IMR-90 (cell line): ENCODE results near the gene CNIH1. TPM values are rescaled to one million over a fixed set of nuclear protein-coding genes. Genes with fewer than 3 reads are reported as not detected.

Experiments used
- ATAC-seq: fragments of 200-7000 bp; cut with Tn5 transposase; 2 replicates; pipeline ENCODE4 v1.9.1; 2020; ENCODE audit warnings: low read depth, mild to moderate bottlenecking, moderate library complexity
- BruUV-seq: library from RNA; stranded (reverse); fragments of 400-500 nt; replicated peaks from 2 replicates; lab custom pipeline; 2021; lab: Mats Ljungman, UMichigan
- CTCF ChIA-PET: fragments of 300-600 bp; formaldehyde crosslinking; extraction: SDS; loops from one replicate; lab custom pipeline; 2021; ENCODE audit warnings: antibody characterized with exemption; lab: Yijun Ruan, JAX
- POLR2A ChIA-PET: fragments of 300-600 bp; sonication (Branson Sonifier 250); formaldehyde crosslinking; loops from one replicate; lab custom pipeline; 2022; ENCODE audit warnings: antibody characterized with exemption; ENCODE audit not compliant: unreplicated experiment; lab: Charles Lee
- DNase-seq: peaks from one replicate; pipeline ENCODE4 v3.0.0; 2013
- H2AFZ ChIP-seq: replicated peaks from 2 replicates; pipeline ENCODE3; 2013; ENCODE audit warnings: low read length, mild to moderate bottlenecking; ENCODE audit not compliant: poor library complexity
- H2AK5ac ChIP-seq: 2 replicates; pipeline ENCODE4 v1.6.1; 2013; ENCODE audit warnings: low read depth, low read length, inconsistent platforms
- H2AK9ac ChIP-seq: replicated peaks from 2 replicates; pipeline ENCODE3; 2013; ENCODE audit warnings: mild to moderate bottlenecking, low read depth, low read length, moderate library complexity; ENCODE audit not compliant: poor library complexity
- H2BK120ac ChIP-seq: 2 replicates; pipeline ENCODE4 v1.6.1; 2013; ENCODE audit warnings: low read depth, low read length, inconsistent platforms
- H2BK15ac ChIP-seq: 3 replicates; pipeline ENCODE4 v1.6.1; 2013; ENCODE audit warnings: low read depth, low read length, inconsistent platforms
- H2BK20ac ChIP-seq: 2 replicates; pipeline ENCODE4 v1.6.1; 2013; ENCODE audit warnings: low read depth, mild to moderate bottlenecking, inconsistent platforms, low read length, moderate library complexity
- H2BK5ac ChIP-seq: 2 replicates; pipeline ENCODE4 v1.6.1; 2013; ENCODE audit warnings: mild to moderate bottlenecking, low read depth, low read length, inconsistent platforms; ENCODE audit not compliant: poor library complexity, severe bottlenecking
- H3K14ac ChIP-seq: replicated peaks from 2 replicates; pipeline ENCODE4 v1.6.1; 2013; ENCODE audit warnings: low read depth, low read length, inconsistent platforms
- H3K18ac ChIP-seq: 2 replicates; pipeline ENCODE4 v1.6.1; 2013; ENCODE audit warnings: low read depth, low read length, control low read depth
- H3K23ac ChIP-seq: 2 replicates; pipeline ENCODE4 v1.6.1; 2013; ENCODE audit warnings: low read depth, low read length, inconsistent platforms
- H3K27ac ChIP-seq: 2 replicates; pipeline ENCODE4 v1.5.1; 2013; ENCODE audit warnings: mild to moderate bottlenecking, control low read depth, low read length; ENCODE audit not compliant: insufficient read depth
- H3K27me3 ChIP-seq: 2 replicates; pipeline ENCODE4 v1.6.1; 2013; ENCODE audit warnings: low read length; ENCODE audit not compliant: control insufficient read depth, insufficient read depth
- H3K36me3 ChIP-seq: 2 replicates; pipeline ENCODE4 v1.6.1; 2013; ENCODE audit warnings: low read length, mixed read lengths; ENCODE audit not compliant: control insufficient read depth, insufficient read depth
- H3K4ac ChIP-seq: 2 replicates; pipeline ENCODE4 v1.6.1; 2013; ENCODE audit warnings: low read depth, low read length, inconsistent platforms
- H3K4me1 ChIP-seq: 2 replicates; pipeline ENCODE4 v1.6.1; 2013; ENCODE audit warnings: low read length, mixed read lengths; ENCODE audit not compliant: control insufficient read depth, insufficient read depth
- H3K4me2 ChIP-seq: 2 replicates; pipeline ENCODE4 v1.6.1; 2013; ENCODE audit warnings: low read depth, mild to moderate bottlenecking, control low read depth, low read length, moderate library complexity
- H3K4me3 ChIP-seq: 2 replicates; pipeline ENCODE4 v1.5.1; 2013; ENCODE audit warnings: low read depth, mild to moderate bottlenecking, control low read depth, low read length, moderate library complexity; ENCODE audit not compliant: insufficient read depth
- H3K56ac ChIP-seq: 2 replicates; pipeline ENCODE4 v1.6.1; 2013; ENCODE audit warnings: low read length, inconsistent platforms; ENCODE audit not compliant: insufficient read depth; ENCODE audit errors: extremely low read depth
- H3K79me1 ChIP-seq, 2 experiments: 2 replicates each; pipeline ENCODE4 v1.6.1; 2013; ENCODE audit warnings: low read length in 2 of 2, inconsistent platforms in 1 of 2, low read depth in 1 of 2
- H3K9ac ChIP-seq: 2 replicates; pipeline ENCODE4 v1.6.1; 2013; ENCODE audit warnings: low read depth, low read length, control low read depth
- H3K9me1 ChIP-seq: 2 replicates; pipeline ENCODE4 v1.6.1; 2013; ENCODE audit warnings: low read length, inconsistent platforms; ENCODE audit not compliant: insufficient read depth
- H3K9me3 ChIP-seq: 2 replicates; pipeline ENCODE4 v1.6.1; 2013; ENCODE audit warnings: low read length; ENCODE audit not compliant: control insufficient read depth, insufficient read depth
- H4K20me1 ChIP-seq: 2 replicates; pipeline ENCODE4 v1.6.1; 2013; ENCODE audit warnings: low read length, inconsistent platforms; ENCODE audit not compliant: insufficient read depth
- H4K5ac ChIP-seq: 2 replicates; pipeline ENCODE4 v1.6.1; 2013; ENCODE audit warnings: mild to moderate bottlenecking, low read depth, low read length, control low read depth
- H4K8ac ChIP-seq, 2 experiments: 2 replicates each; pipeline ENCODE4 v1.6.1; 2013; ENCODE audit warnings: low read depth in 2 of 2, low read length in 2 of 2, control low read depth in 1 of 2, inconsistent platforms in 1 of 2
- H4K91ac ChIP-seq: 2 replicates; pipeline ENCODE4 v1.6.1; 2013; ENCODE audit warnings: low read depth, low read length, inconsistent platforms; ENCODE audit not compliant: insufficient read depth
- BHLHE40 ChIP-seq: fragments of 150-350 bp; IDR thresholded peaks from 2 replicates; pipeline ENCODE4 v1.6.1; 2016; ENCODE audit warnings: mild to moderate bottlenecking, low read depth, low read length
- CEBPB ChIP-seq: IDR thresholded peaks from 2 replicates; pipeline ENCODE4 v1.6.1; 2012; ENCODE audit warnings: low read depth, low read length, improper control_type of control experiment
- CHD1 ChIP-seq: IDR thresholded peaks from 2 replicates; pipeline ENCODE4 v1.6.1; 2012; ENCODE audit warnings: low read depth, low read length, improper control_type of control experiment
- CTCF ChIP-seq: conservative IDR thresholded peaks from 2 replicates; pipeline ENCODE4 v1.5.1; 2012; ENCODE audit warnings: mild to moderate bottlenecking, low read depth, low read length, improper control_type of control experiment
- ELK1 ChIP-seq: fragments of 150-350 bp; IDR thresholded peaks from 2 replicates; pipeline ENCODE4 v1.6.1; 2016; ENCODE audit warnings: low read depth, mild to moderate bottlenecking, low read length, moderate library complexity, borderline replicate concordance
- FOS ChIP-seq: fragments of 150-350 bp; IDR thresholded peaks from 2 replicates; pipeline ENCODE4 v1.6.1; 2016; ENCODE audit warnings: low read depth, low read length
- MAFK ChIP-seq: IDR thresholded peaks from 2 replicates; pipeline ENCODE4 v1.6.1; 2012; ENCODE audit warnings: low read depth, low read length, improper control_type of control experiment
- MXI1 ChIP-seq: IDR thresholded peaks from 2 replicates; pipeline ENCODE4 v1.6.1; 2012; ENCODE audit warnings: low read depth, mild to moderate bottlenecking, low read length, moderate library complexity, borderline replicate concordance
- NFE2L2 ChIP-seq: fragments of 150-350 bp; IDR thresholded peaks from 2 replicates; pipeline ENCODE4 v1.6.1; 2016; ENCODE audit warnings: low read depth, mild to moderate bottlenecking, low read length
- POLR2A ChIP-seq: IDR thresholded peaks from 2 replicates; pipeline ENCODE4 v1.6.1; 2012; ENCODE audit warnings: mild to moderate bottlenecking, low read depth, low read length
- RAD21 ChIP-seq: IDR thresholded peaks from 2 replicates; pipeline ENCODE4 v1.6.1; 2012; ENCODE audit warnings: low read length, improper control_type of control experiment
- RCOR1 ChIP-seq: IDR thresholded peaks from 2 replicates; pipeline ENCODE4 v1.6.1; 2012; ENCODE audit warnings: mild to moderate bottlenecking, low read length, improper control_type of control experiment; ENCODE audit not compliant: insufficient replicate concordance
- RFX5 ChIP-seq: IDR thresholded peaks from 2 replicates; pipeline ENCODE4 v1.8.0; 2012; ENCODE audit warnings: low read depth, mild to moderate bottlenecking, low read length, moderate library complexity
- SMC3 ChIP-seq: fragments of 150-350 bp; IDR thresholded peaks from 2 replicates; pipeline ENCODE4 v1.6.1; 2016; ENCODE audit warnings: low read depth, mild to moderate bottlenecking, antibody characterized with exemption, low read length, moderate library complexity
- whole genome bisulfite sequencing, 2 experiments: methylation state at CpG; one replicate each; pipeline versions ENCODE4 v1.1.5 to v1.1.7; 2013; ENCODE audit warnings: missing lambda C conversion rate in 2 of 2; ENCODE audit not compliant: insufficient read length in 1 of 2; ENCODE audit errors: extremely low coverage in 2 of 2; 5-methylcytosine and 5-hydroxymethylcytosine counted together
- dilution Hi-C: fragments of 300-500 bp; cut with HindIII; formaldehyde crosslinking; loops from one replicate; pipeline ENCODE4 v1.14.3; 2018; ENCODE audit warnings: low sequenced_read_pairs; ENCODE audit not compliant: unreplicated experiment
- in situ Hi-C: fragments of 300-500 bp; cut with MboI; formaldehyde crosslinking; loops from 3 replicates; pipeline ENCODE4 v1.14.3; 2019; ENCODE audit warnings: low sequenced_read_pairs, inconsistent platforms, mixed read lengths
- intact Hi-C: fragments of 100-400 bp; cut with micrococcal nuclease; formaldehyde crosslinking; loops from 2 replicates; pipeline ENCODE4 v1.10.0; 2022
- polyA plus RNA-seq, 3 experiments: library from polyadenylated mRNA; depleted of rRNA; stranded (reverse); fragments of >200 nt; gene quantifications; 2 replicates each; pipeline ENCODE4 v1.2.3, GENCODE V29; 2012; ENCODE audit warnings: low replicate concordance in 1 of 3
- total RNA-seq: library from RNA; depleted of rRNA; stranded (reverse); fragments of >200 nt; gene quantifications from 2 replicates; pipeline ENCODE4 v1.2.3, GENCODE V29; 2012

The CNIH1 gene
- total and polyA plus RNA-seq, 2 of the 4 experiments (the other 2 are of a cell fraction), result 244 to 284 TPM

- Histone ChIP-seq H4K20me1 (peaks cover 28% of the 10 kb centered on the region; the same call in 1 of the 2 replicates), H2BK5ac (no peak overlapping the region), H3K27me3 (no peaks in the 10 kb centered on the region), H4K91ac (no peak overlapping the region), H3K56ac (no peak overlapping the region), H2AK9ac (no peak overlapping the region), H4K8ac (no peak overlapping the region), H3K4ac (no peak overlapping the region), H3K79me1 (peaks cover 20 to 40% of the 10 kb centered on the region in 2 experiments), H2AFZ (no peak overlapping the region), H3K4me2 (no peak overlapping the region), H3K9me3 (no peaks in the 10 kb centered on the region), H2AK5ac (no peak overlapping the region), H3K36me3 (peaks cover 12% of the 10 kb centered on the region), H3K9ac (no peak overlapping the region), H3K18ac (no peak overlapping the region), H3K23ac (no peak overlapping the region), H3K14ac (no peak overlapping the region), H3K9me1 (0 out of 2 replicates have a peak, but pooled peaks cover 4% of the 10 kb centered on the region), H3K27ac (no peak overlapping the region), H3K4me1 (peaks cover 2% of the 10 kb centered on the region; the same call in 1 of the 2 replicates), H4K5ac (no peak overlapping the region), H2BK20ac (no peak overlapping the region), H3K4me3 (no peak overlapping the region), H2BK15ac (no peak overlapping the region), H2BK120ac (no peak overlapping the region)
- no CpG with 5 or more reads among the region's 4 CpGs for WGBS, 2 experiments
- no TSS peak for BruUV-seq
- ChIA-PET POLR2A (no interaction called here), CTCF (no interaction called here)
- dilution Hi-C loops (no loop called here), intact Hi-C loops (no loop called here), in situ Hi-C loops (no loop called here)
- TF ChIP-seq POLR2A, result no peak
- no peak for TF ChIP-seq CTCF
- no peak for TF ChIP-seq ELK1
- no peak for TF ChIP-seq MXI1
- TF ChIP-seq BHLHE40, result no peak
- no peak for TF ChIP-seq CHD1
- TF ChIP-seq CEBPB, result no peak
- TF ChIP-seq MAFK, result no peak
- TF ChIP-seq SMC3, result no peak
- no peak for TF ChIP-seq RCOR1
- TF ChIP-seq FOS, result no peak
- TF ChIP-seq NFE2L2, result no peak
- TF ChIP-seq RAD21, result no peak
- TF ChIP-seq RFX5, result no peak
- no peak for DNase-seq
- no peak for ATAC-seq
Observed at GRCh38 chr14:54480830-54481562, 39.8 kb upstream of the CNIH1 start.
